Activated CD8-positive, alpha-beta memory T cell treated with anti-CD3 and anti-CD28 coated beads for 4 hours (primary cell): Measurements from ENCODE around the gene EXOSC7.

ENCODE experiments used
- DNase-seq, 2 donors: peaks; one replicate each; pipeline ENCODE4 v3.0.0-alpha.2; 2020; ENCODE audit warnings: low read depth in 2 of 2

Gene EXOSC7

DNA sequence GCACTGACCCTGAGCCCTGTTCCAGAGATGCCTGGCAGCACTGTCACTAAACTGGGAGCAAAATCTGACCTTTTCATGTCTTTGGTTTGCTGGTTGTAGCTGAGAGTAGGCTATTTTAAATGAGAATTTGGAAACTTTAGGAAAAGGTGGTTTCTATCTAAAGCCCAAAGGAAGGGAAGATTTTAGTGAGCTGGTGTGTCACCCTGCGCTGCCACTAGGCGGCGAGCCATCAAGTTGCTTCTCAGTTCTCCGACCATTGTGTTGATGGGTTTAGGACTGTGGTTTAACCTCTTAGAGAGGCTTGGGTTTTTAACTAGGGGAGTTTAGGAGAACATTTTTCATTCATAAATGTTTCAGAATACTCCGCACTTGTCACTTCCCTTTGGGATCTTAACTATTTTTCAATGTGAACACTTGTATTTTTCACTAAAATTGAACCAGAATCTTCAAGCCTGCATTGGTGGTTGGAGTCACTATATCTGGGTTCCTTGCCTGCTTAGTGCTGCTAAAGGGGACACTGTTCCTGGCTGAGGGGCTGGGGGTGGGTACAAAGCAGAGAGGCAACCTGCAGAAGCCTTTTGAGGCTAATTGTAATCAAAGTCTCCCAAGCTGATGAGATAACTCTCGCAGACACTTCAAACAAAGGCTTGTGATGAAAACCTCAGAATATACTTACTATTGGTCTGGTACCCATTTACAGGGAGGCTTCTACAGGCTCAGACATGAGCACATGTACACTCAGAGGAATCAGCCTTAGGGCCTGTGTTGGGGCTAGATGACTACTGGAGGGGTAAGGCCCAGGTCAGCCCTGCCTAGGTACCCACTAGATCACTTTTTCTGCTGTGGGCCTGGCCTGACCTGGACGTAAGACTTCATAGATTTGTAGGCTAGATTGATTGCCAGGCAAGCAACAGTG is 16.8 kb downstream of the EXOSC7 start:
- no peak for DNase-seq

GRCh38 chr3:44993471-44994205 is 17.6 kb downstream of the EXOSC7 start:
- DNase-seq = no peak

DNA sequence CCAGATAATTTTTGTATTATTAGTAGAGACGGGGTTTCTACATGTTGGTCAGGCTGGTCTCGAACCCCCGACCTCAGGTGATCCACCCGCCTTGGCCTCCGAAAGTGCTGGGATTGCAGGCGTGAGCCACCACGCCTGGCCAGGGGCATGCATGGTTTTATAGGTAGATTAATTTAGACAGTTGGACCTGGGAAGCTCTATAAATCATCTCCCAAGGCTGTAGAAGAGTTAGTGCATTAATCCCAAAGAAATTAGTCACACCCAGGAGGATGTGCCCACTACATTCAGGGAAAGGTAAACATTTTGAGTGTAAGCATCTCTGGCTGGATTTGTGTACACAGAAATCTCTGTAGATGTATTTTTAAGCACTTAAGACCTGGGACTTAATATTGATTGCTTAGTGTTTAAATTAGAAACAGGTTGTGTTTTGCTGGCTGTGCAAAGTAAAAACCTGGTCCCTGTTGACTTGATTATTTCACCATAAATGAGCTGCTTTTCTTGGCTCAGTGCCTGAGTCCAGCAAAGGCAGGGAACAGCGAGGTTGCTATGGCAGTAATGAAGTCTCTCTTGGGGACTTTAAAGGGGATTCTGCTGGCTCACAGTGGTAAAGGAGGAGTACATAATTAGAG is 19.2 kb downstream of the EXOSC7 start:
- no peak for DNase-seq

DNA sequence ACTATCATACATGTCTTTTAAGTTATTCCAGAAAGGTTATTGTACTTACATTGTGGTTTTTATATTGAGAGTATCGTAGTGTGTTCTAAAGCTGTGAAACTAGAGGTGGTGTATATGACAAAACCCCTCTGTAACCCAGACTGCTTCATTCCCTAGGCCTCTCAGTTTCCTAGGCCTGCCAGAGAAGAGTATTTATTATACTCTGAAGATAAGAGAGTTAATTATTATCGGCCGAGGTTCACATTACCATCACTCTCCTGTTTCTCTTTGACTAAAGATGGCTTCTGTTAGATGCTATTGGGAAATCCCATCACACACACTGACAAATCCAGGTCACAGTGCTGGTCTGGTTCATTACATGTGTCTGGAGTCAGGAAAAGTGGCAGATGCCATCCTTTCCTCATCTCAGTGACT is 20.5 kb downstream of the EXOSC7 start:
- no peak for DNase-seq

DNA sequence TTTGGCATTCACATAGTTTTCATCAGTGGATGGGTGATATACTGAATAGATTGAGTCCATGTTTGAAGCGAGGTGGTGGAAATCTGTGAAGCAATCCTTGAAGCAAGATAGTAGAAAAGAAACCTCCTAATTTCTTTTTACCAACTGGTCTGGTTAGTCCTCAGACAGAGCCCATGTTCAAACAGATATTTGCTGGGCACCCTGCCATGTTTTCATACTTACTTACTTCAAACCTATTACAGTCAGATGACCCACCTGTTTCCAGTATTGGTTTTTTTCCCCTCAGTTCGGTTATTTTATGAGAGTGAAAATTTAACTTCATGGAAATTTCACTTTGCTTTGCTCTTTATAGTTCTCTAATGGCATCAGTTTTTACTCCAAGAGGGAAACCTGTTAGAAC is 23.7 kb downstream of the EXOSC7 start:
- DNase-seq = no peak

- no peak for DNase-seq
Observed at GRCh38 chr3:45000823-45001222, 24.8 kb downstream of the EXOSC7 start.

- DNase-seq = no peak
Observed at GRCh38 chr3:45001738-45002137, 25.7 kb downstream of the EXOSC7 start.

DNA sequence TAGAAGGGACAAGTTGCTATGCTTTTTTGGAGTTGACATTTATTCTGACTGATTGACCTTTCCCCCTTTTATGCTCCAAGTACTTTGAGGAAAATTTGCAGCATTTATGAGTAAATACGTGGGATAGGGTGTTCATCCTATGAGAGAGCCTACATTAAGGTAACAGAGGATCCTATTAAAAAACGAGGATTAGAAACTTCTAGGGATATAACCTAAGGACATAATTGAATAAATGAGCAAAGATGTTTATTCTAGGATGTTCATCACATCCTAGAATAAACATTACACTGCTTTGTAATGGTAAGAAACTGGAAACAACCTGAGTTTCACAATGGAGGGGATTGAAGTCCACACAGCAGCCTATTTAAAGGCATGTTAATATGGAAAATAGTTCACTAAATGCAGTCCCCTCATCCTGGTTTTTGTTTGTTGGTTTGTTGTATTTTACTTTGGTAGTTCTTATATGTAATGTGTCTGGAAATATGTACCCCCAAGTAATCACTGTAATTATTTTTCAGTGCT is 26.2 kb downstream of the EXOSC7 start:
- DNase-seq = no peak

- no peak for DNase-seq
Observed at GRCh38 chr3:45002720-45003119, 26.7 kb downstream of the EXOSC7 start.

DNA sequence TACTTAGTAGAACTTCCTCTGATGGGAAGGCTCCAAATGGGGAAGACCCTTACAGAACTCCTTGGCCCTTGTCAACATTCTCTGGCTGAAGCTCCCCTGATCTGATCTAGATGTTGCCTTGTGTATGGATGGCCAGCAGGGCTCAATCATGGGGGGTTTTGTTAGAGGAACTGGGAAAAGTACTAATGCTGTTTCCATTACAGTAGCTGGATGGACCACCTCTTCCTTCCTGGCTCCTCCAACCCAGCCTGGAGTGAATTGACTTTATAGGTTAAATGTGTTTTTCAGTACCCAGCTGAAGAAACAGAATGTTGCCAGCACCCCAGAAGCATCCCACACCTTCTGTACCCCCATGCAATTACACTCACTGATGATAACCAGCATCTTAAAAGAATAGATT is 27.4 kb downstream of the EXOSC7 start:
- no peak for DNase-seq

DNA sequence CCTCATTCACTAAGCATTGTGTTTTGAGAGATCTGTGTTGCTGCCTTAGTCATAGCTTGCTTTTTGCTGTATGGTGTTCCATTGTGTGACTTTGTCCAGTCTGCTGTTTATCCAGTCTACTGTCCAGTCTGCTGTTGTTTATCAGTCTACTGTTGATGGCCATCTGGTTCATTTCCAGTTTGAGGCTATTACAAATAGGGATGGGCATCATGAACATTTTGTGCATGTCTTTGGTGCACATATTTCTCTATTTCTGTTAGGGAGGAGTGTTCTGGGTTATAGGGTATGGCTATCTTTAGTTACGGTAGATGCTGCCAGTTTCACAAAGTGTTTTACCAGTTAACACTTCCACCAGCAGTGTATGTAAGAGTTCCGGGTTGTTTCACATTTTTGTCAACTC is 27.8 kb downstream of the EXOSC7 start:
- DNase-seq = no peak

DNA sequence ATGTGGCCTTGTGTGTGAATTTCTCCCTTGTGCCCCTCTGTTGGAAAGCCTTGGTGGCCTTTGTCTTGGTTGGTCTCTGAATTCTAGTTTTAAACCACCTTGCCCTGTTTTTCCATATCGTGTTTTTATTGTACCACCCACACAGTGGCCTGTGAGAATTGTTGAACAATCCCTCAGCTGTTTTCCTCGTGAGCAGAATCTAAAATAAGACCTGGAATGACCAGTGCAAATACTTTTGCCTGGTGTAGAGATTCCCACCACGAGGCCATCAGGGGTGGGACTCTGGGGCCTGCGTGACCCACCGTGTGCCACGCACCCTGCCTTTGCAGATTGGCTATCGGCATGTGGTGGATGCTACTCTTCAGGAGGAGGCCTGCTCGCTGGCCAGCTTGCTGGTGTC is 31.0 kb downstream of the EXOSC7 start:
- DNase-seq = no peak

- DNase-seq = no peak
Observed at GRCh38 chr3:45008117-45008516, 32.1 kb downstream of the EXOSC7 start.

DNA sequence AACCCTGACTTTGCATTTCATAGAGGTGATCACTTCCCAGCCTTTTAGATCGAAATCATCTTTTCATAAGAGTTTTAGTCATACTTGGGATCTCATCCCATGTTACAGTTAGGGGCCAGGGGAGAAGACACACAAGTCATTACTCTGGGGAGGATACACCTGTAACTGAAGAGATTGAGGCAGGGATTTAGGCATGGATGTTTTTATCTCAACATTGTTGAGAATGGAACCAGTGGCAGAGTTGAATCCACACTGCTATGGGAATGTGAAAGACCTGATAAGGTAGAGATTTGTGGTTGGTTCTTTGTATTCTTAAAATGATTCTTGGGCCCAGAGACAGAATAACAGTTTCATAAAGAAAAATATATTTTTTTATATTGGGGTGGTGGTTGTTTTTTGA is 33.8 kb downstream of the EXOSC7 start:
- no peak for DNase-seq

DNA sequence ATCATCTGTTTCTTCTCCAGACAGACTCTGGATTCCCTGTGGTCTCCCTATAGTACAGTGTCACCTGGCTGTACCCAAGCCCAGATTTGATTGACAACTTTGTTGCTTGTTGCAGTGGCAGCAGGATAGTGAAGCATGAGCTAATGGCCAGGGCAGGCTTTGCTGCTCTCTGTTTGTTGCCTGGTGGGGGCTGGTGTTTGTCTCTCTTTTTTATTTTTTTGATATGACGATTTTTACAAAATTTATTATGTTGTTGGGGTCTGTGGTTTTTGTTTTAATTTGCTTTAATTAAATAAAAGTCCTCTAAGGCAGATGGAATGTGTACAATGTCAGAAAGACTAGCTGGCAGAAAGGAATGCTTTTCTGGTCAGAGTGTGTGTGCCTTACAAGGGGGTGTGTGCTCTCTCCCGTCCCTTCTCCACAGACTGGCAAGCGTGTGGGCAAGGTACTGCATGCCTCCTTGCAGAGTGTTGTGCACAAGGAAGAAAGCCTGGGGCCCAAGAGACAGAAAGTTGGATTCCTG is 34.8 kb downstream of the EXOSC7 start:
- no peak for DNase-seq

GRCh38 chr3:45011756-45012508 is 35.9 kb downstream of the EXOSC7 start:
- DNase-seq = no peak

DNA sequence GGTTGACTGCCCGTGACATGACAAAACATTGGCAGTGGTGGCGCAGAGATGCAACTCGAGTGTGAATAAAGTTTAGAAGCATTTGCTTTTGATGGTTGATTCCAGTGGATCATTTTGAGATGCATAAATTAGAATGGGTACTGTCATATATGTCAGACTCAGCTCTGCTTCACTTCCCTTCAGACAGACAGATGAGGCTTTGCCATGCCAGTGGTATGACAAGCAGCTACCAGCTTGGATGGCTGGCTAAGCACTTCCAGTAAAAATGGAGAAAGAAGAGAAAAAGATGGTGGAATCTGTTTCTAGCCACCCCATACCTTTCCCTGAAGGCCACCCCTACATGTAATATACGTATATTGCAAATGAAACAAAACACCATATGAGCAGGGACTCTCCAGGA is 36.5 kb downstream of the EXOSC7 start:
- DNase-seq = no peak

- no peak for DNase-seq
Observed at GRCh38 chr3:45016916-45017315, 40.9 kb downstream of the EXOSC7 start.

- no peak for DNase-seq
Observed at GRCh38 chr3:45017821-45018220, 41.8 kb downstream of the EXOSC7 start.

DNA sequence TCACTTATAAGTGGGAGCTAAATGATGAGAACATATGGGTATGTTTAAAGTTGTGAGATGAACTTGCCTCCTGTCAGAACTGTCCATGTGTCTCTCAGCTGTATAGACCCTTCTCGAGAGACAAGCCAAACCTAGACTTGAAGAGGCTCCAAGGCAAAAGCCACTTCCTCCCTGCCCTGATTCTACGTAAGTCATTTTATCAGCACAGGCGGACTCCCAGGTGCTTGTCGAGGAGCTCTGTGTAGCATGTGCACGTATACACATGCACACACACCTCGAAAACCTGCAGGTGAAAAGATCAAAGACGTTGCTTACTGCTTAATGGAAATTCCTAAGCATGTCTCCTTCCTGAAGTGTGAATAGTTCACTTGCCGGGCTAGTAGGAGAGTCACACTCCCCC is 44.5 kb downstream of the EXOSC7 start:
- DNase-seq = no peak

DNA sequence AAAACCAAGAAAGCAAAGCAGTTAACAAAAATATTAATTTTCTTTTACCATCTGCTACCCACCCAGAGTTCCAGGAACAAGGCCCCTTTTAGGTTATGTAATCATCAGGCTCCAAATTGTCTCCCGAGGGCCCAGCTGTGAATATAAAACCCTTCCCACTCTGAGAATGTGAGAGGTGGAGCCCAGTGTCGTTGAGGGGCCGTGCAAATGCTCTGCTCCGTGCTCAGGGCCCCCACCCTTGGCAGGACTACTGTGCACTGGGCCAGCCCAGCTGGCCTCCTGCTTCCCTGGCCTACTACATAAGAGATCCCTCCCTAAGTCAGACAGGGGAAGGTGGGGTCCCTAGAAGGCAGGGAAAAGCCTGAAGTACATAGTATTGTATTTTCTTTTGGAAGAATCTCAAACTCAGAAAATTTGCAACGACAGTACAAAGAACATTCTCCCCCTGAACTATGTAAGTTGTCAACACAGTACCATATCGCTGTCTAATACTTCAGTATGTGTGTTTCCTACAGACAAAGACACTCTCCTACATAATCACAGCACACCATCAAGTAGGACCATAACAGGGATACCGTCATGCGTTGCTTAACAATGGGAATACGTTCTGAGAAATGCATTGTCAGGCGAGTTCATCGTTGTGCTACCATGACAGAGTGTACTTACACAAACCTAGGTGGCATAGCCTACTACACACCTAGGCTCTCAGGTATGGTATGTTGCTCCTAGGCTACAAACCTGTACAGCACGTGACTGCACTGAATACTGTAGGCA is 45.7 kb downstream of the EXOSC7 start:
- DNase-seq = no peak
